ENCODE measurements around the gene SORT1. TPM values are rescaled to one million over a fixed set of nuclear protein-coding genes. Genes with fewer than 3 reads are reported as not detected.
A peak's percentile ranks its signal among the peaks of the same experiment; 100 is the strongest.

The SORT1 gene
- total and polyA plus RNA-seq, 2 of the 13 experiments (the other 11 are each of a cell fraction or from before 2014, with no cell fraction given) = 32.4 to 93.0 TPM

- Histone ChIP-seq H3K4me2 (ENCODE audit: low read depth, low read length) (no peak overlapping the region), H4K20me1 (ENCODE audit: insufficient read depth, low read length) (0 out of 2 replicates have a peak, but pooled peaks cover 5% of the 10 kb centered on the region), H3K9me3 (ENCODE audit: low read length) (no peaks in the 10 kb centered on the region), H3K9ac (ENCODE audit: insufficient read depth, low read depth, low read length) (no peak overlapping the region), H3K27me3 (ENCODE audit: control insufficient read depth in 1 of 2, insufficient read depth in 2 of 2, low read length in 2 of 2) (no peaks in the 10 kb centered on the region), H3K4me3 (replicated peaks in 1 of 3; ENCODE audit: insufficient read depth in 1 of 3, low read depth in 2 of 3, low read length in 3 of 3) (no peak overlapping the region), H3K79me2 (ENCODE audit: insufficient read depth, low read length) (peaks cover 93% of the 10 kb centered on the region), H3K4me1 (ENCODE audit: insufficient read depth, low read length) (peaks cover 88% of the 10 kb centered on the region), H3K27ac (ENCODE audit: extremely low read length, insufficient read depth, low read length) (peak overlapping the region; percentile 38), H2AFZ (ENCODE audit: low read length) (no peak overlapping the region), H3K36me3 (replicated peaks in 1 of 2; ENCODE audit: control insufficient read depth in 1 of 2, insufficient read depth in 2 of 2, low read length in 2 of 2) (0 out of 5 replicates have a peak, but pooled peaks cover 0 to 7% of the 10 kb centered on the region in 2 experiments)
- intact Hi-C loops (cut with micrococcal nuclease; ENCODE audit: unreplicated experiment) (no loop called here), in situ Hi-C loops (cut with HindIII; ENCODE audit: extremely low pct_ligation_motif_present, low pct_unique_long_range_greater_than_20kb) (no loop called here)
- no peak for DNase-seq (ENCODE audit: low spot score)
- ChIA-PET POLR2A (interaction anchor here (1.2 kb wide), 1 partner anchor 10 kb away, joined by 3 read pairs; no protein-coding TSS in a partner anchor), CTCF (ENCODE audit: low intra/inter-chr PET ratio, low total read pairs) (no interaction called here)
- 46% methylated on average over 2 of the region's 2 CpGs for WGBS (ENCODE audit: low lambda C conversion rate)
- peak; percentile 55 for FAIRE-seq
- peak; percentile 61 for ATAC-seq
- BruUV-seq (replicated peaks) = no TSS peak
- no peak for TF ChIP-seq FOXP1 (IDR thresholded peaks at IDR 0.05)
- peak; percentile 65 for TF ChIP-seq FOXP1 (CRISPR knock-in tag; IDR thresholded peaks at IDR 0.05)
- peak in 1 of 2 experiments; percentile 54; a peak in 1 of 4 replicates for TF ChIP-seq NR2F1 (CRISPR knock-in tag; IDR thresholded peaks at IDR 0.05)
- no peak for TF ChIP-seq SOX13 (IDR thresholded peaks at IDR 0.05)
- peak in 1 of 2 experiments; percentile 55; a peak in 2 of 4 replicates for TF ChIP-seq SOX13 (CRISPR knock-in tag; conservative IDR thresholded peaks at IDR 0.05 in 1 of 2, IDR thresholded peaks at IDR 0.05 in 1 of 2)
- 0 out of 2 replicates have a peak, but pooled peaks have one; percentile 7 for TF ChIP-seq FOXK2 (IDR thresholded peaks at IDR 0.05)
- peak; percentile 33; the same call in 1 of the 2 replicates for TF ChIP-seq SALL1 (CRISPR knock-in tag; IDR thresholded peaks at IDR 0.05)
- peak; percentile 46; the same call in 1 of the 2 replicates for TF ChIP-seq GATAD2A (CRISPR knock-in tag; IDR thresholded peaks at IDR 0.05)
- TF ChIP-seq NR2F6 (IDR thresholded peaks at IDR 0.05) = peak; percentile 71
- TF ChIP-seq NR2F6 (CRISPR knock-in tag; IDR thresholded peaks at IDR 0.05) = peak; percentile 84
- TF ChIP-seq SOX6 (IDR thresholded peaks at IDR 0.05) = no peak
- peak; percentile 69 for TF ChIP-seq SOX6 (CRISPR knock-in tag; IDR thresholded peaks at IDR 0.05)
- no peak for TF ChIP-seq TCF12 (IDR thresholded peaks at IDR 0.05)
- no peak for TF ChIP-seq TCF12 (CRISPR knock-in tag; IDR thresholded peaks at IDR 0.05)
- 0 out of 2 replicates have a peak, but pooled peaks have one; percentile 30 for TF ChIP-seq PAXIP1 (CRISPR knock-in tag; conservative IDR thresholded peaks at IDR 0.05)
- peak; percentile 27; the same call in 1 of the 2 replicates for TF ChIP-seq HNF4A (CRISPR knock-in tag; IDR thresholded peaks at IDR 0.05)
- TF ChIP-seq MXD4 (CRISPR knock-in tag; IDR thresholded peaks at IDR 0.05) = no peak
- TF ChIP-seq IKZF5 (CRISPR knock-in tag; IDR thresholded peaks at IDR 0.05) = peak; percentile 56; the same call in 1 of the 2 replicates
- no peak for TF ChIP-seq GATA4 (IDR thresholded peaks at IDR 0.05; ENCODE audit: borderline replicate concordance, low read depth)
- TF ChIP-seq SAP130 (CRISPR knock-in tag; IDR thresholded peaks at IDR 0.05; ENCODE audit: low read depth) = peak; percentile 41; the same call in 1 of the 2 replicates
- TF ChIP-seq ZNF710 (CRISPR knock-in tag; IDR thresholded peaks at IDR 0.05; ENCODE audit: borderline replicate concordance) = no peak
- TF ChIP-seq RARA (CRISPR knock-in tag; IDR thresholded peaks at IDR 0.05) = peak; percentile 64; the same call in 1 of the 2 replicates
Measured at GRCh38 chr1:109381573-109381972, 16.1 kb downstream of the SORT1 start.
